ENCODE data around the gene BNIP2. TPM values are rescaled to one million over a fixed set of nuclear protein-coding genes. Genes with fewer than 3 reads are reported as not detected.
"Not testable (repeated sequence)": the region's sequence is repeated elsewhere in the genome, so short reads cannot be mapped to it uniquely, and the experiment has no call there.

BNIP2 gene, protein sequence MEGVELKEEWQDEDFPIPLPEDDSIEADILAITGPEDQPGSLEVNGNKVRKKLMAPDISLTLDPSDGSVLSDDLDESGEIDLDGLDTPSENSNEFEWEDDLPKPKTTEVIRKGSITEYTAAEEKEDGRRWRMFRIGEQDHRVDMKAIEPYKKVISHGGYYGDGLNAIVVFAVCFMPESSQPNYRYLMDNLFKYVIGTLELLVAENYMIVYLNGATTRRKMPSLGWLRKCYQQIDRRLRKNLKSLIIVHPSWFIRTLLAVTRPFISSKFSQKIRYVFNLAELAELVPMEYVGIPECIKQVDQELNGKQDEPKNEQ
- 83.9 and 92.3 TPM in 2 replicates for total RNA-seq (2014; rRNA removed; shearing (Covaris generic))

DNA sequence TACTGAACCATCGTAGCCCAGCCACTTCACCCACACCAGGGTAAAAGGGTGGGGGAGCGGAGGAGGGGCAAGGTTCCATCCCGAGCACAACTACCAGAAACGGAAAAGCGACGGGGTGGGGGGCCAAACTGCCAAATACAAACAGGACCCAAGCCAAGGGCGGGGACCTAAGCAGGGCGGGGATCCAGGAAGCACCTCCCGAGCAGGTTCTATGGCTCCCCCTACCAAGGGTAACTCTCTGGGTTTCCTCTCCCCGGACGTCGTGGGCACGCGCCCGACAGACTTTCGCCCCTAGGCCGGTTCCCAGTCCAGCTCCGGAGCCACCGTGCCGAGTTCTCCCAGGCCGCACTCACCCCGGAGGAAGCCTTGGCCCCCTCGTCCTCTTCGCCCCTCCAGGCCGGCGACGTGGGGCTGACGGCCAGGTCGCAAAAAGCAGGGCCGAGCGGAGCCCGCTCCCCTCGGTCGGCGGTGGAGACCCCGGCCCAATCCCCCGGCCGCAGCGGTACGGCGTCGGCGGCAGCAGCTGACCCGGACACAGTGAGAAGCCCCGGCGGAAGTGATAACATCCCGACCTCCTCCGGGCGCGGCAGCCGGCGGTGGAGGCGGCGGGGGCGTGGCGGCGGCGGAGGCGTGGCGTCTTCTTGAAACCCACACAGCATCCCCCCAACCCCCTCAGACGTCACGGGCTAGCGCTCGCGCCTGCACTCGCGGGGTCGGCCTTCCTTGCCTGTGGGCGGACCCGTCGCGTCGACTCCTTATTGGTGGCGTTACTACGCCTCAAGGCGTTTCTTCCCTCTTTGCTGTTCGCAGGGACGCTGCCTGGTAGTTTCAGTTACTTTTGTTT, at the start of gene BNIP2:
Gene BNIP2, minus strand, starts transcription at position 539 of the 844 bp plus-strand sequence. CDS start 6,863 bp downstream, outside the sequence.
- peak; percentile 99 for DNase-seq (ENCODE audit: low spot score)

DNA sequence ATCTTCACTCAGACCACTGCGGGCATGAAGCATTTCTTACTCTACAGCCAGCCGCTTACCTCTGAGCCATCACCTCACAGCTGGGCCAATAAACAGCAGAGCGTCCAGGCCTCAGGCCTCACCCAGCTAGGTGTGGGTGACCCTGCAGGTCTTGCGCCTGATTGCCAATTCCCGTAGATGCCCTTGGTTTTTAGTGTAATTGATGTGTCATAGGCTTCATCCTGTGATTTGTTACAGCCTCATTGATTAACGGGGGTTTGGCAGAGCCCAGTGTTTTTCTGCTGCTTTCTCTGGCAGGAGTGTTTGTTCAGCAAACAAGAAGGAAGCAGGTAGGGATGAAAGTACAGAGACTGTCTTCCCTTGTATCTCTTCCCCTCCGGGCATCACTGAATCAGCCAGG, 49.6 kb upstream of the BNIP2 start:
- DNase-seq (ENCODE audit: low spot score): no peak

DNA sequence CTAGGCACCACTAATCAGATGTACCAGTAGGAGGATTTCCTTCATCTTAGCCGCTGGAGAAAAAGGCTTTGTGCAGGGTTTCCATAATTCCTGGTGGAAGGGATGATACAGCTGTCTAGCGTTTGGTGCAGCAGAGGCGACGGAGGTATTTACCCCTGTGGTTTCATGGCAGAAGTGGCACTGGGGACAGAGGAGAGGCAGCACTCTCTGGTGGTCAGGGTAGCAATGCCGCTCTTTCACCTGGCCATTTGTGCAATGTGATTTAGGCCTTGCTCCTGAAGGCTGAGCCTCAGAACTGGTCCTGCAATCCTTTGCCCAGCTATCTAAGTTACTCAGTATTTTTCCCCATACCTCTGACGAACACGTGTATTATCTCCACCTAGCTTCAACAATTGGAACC, 47.1 kb upstream of the BNIP2 start:
- no peak for DNase-seq (ENCODE audit: low spot score)

DNA sequence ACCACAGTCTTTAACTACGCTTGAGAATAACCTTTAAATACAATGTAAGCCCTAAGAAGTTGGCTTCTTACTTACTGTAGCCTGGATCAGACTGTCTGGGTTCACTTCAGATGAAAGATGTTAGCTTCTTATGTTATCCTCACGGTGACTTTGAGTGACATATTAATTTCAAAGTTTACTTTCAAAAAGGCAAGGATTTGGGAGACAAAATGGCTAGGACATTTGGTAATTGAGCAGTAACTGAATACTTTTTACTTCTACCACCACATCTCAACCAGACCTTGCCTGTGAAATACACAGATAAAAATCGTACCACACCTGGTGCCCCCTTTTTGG, 36.0 kb upstream of the BNIP2 start:
- no peak for DNase-seq (ENCODE audit: low spot score)

DNA sequence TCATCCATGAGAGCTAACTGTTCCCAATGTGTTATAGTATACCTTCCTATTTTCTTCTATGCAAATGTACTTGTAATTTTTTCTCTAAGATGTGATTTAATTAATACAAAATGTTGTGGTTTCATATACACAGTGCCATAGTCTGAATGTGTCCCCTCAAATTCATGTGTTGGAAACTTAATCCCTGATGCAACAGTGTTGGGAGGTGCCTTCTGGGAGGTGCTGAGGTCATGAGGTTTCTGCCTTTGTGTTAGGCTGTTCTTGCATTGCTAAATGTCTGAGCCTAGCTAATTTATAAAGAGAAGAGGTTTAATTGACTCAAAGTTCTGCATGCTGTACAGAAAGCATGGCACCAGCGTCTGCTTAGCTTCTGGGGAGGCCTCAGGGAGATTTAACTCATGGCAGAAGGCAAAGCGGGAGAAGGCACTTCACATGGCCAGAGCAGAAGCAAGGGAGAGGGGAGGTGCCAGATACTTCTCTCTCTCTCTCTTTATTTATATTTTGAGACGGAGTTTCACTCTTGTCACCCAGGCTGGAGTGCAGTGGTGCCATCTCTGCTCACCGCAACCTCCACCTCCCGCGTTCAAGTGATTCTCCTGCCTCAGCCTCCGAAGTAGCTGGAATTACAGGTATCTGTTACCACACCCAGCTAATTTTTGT, 34.7 kb upstream of the BNIP2 start:
- DNase-seq (ENCODE audit: low spot score): no peak

DNA sequence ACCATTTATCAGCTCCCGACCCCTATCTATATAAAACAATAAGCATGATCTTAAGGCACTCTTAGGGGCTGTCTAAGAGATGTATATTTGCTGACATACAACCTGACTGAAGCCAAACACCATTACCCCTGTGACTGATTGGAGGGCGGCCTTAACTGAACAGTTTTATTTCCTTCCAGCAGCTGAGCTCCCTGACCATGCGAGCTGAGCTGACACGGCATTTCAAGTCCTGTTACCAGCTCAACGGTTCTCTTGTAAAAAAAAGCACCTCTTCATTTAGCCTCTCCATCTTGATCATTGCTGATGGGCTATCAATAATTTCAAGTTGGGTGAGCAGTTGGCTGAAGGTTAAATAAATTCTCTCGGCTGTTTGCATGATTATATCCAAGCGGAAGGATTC, 33.4 kb upstream of the BNIP2 start:
- DNase-seq (ENCODE audit: low spot score): no peak

DNA sequence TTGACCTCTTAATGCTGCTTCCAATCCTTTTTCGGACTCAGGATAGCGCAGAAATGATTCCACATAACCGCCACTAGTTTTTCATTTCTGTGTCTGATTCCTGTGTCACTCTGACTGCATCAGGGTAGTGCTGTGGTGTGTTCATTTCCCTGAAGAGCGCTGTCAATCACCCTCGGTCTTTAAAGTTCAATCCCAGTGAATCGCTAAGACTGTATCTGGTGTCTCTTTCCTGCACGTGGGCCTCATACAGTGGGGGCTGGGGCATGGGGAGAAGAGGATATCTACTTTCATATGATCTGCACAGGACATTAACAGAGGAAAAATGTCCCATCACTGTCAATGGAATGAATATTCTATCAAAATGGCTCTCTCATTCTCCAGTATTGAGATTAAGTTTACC, 32.9 kb upstream of the BNIP2 start:
- DNase-seq (ENCODE audit: low spot score): no peak

DNA sequence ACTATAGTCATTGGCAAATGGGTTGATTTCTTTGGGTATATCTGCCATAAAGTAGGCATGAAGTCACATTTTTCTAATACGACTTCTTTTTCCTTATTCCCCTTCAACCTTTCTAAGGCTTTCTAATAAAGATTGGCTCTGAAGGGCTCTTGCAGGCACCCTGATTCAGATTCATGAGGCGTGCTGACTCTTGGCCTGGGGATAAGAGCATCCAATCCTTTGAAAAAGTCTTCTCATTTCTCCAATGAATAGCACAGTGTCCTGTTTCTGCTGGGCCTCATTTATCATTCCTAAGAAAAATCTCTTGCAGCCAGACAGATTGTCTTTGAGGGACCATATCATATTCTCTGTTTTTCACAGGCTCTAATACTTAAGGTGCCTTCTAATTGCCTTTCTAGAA, 32.3 kb upstream of the BNIP2 start:
- no peak for DNase-seq (ENCODE audit: low spot score)

DNA sequence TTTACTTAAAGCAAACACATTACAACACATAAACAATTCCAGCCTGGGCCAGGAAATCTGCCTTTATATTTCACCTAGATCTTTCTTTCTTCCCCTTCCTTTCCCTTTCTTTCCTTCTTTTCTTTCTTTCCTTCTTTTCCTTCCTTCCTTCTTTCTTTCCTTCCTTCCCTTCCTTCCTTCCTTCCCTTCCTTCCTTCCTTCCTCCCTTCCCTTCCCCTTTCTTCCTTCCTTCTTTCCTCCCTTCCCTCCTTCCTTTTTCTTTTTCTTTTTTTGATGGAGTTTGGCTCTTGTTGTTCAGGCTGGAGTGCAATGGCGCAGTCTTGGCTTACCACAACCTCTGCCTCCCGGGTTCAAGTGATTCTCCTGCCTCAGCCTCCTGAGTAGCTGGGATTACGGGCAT, 24.1 kb upstream of the BNIP2 start:
- no peak for DNase-seq (ENCODE audit: low spot score)

DNA sequence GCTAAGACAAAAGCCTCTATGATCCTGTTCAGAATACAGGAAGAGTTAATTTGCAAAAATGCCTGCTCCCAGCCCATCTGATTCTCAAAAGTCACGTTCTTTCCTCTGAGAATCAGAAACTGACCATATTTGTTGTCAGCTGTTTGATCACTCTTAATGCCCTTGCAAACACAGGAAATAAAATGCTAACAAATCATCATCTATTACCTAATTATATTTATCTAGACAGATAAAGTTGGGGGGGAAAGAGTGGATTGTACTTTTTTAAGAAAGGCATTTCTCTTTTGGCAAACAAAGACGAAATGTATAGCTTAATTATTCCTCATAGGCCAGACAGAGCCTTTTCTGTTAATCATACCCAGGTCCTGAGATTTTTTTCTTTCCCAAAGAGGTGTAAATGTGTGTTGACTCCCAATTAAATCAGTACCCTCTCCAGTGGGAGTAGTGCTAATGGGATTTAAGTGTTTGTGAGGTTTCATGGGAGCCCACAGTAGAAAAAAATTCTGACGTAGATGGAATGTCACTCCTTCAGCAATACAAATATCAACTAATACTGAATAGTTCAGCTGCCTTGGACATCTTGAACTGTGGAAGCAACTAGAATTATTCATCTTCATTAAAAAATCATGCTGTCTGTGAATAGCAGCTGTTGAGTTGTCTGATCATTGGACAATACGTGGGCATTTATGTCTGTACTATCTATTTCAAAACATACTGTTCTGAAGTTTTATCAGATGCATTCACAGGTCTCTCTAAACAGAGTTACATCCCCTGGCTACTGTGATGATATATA, 22.5 kb upstream of the BNIP2 start:
- no peak for DNase-seq (ENCODE audit: low spot score)

DNA sequence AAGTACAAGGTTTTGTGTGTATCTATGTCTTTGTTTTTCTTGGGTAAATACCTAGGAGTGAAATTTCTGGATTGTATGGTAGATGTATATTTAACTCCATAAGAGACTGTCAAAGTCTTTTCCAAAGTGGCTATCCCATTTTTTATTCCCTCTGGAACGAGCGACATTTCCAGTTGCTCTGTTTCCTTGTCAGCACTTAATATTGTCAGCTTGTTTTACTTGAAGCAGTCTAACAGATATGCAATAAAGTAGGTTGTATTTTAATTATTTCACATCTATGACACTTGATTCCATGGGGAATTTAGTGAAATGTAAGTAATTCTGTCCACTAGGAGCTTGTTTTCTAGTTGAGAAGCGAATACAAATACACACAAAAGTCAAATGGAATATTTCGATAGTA, 18.5 kb upstream of the BNIP2 start:
- DNase-seq (ENCODE audit: low spot score): no peak

DNA sequence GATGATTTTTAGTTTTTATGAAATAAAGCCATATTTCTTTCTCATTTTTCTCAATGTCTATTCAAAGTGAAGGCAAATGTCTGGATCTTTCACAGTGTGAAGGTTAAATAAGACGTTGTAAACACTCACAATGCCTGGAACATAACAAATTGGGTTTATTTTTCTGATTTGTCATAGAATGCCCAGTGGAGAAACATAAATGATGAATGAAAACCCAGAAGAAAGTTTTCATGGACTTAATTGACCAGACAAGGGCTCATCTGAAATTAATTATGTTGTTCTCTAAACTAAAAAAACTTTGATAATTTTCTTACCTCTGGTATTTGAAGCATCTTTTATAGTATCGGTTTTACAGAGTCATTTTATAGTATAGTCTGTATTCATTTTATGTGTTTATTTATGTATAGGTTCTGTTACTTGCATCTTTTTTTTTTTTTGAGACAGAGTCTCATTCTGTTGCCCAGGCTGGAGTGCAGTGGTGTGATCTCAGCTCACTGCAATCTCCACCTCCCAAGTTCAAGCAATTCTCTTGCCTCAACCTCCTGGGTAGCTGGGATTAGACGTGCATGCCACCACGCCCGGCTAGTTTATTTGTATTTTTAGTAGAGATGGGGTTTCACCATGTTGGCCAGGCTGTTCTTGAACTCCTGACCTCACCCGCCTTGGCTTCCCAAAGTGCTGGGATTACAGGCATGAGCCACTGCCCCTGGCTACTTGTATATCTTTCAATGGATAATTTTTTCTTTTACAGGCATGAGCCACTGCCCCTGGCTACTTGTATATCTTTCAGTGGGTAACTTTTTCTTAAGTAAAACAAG, 15.1 kb upstream of the BNIP2 start:
- peak; percentile 66 for DNase-seq (ENCODE audit: low spot score)

DNA sequence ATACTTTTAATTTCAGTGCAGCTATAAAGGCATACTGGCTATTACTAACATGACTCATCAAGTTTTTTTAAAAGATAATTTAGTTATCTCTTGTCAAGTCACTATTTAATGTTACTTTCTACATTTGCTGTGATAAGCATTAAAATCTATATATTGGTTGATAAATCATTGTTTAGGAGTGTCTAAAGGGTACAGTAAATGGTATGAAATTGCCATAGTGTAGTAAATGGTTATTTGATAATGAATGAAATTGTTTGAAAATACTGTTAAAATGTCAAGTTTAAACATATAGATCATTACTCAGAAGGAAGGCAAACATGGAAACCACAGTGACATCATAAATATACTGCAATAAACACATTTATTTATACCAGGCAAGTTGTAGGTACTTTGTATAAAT, 13.2 kb upstream of the BNIP2 start:
- DNase-seq (ENCODE audit: low spot score): no peak

DNA sequence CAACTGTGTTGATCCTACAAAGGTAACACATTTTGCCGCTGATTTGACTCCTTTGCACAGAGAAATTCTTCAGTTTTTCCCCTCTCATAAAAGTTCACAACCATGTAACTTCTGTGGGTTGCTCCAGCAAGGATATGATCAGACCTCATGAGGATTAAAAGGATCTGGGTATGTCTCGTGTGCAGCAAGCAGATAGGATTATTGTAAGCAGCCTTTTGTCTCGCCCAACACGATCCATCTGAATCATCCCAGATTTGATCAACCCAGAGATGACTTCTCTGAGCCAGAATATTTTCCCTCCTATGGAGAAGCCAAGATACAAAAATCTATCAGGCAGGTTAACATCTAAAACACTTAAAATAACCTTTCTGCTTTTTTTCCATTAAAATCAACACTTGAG, 12.8 kb upstream of the BNIP2 start:
- no peak for DNase-seq (ENCODE audit: low spot score)

DNA sequence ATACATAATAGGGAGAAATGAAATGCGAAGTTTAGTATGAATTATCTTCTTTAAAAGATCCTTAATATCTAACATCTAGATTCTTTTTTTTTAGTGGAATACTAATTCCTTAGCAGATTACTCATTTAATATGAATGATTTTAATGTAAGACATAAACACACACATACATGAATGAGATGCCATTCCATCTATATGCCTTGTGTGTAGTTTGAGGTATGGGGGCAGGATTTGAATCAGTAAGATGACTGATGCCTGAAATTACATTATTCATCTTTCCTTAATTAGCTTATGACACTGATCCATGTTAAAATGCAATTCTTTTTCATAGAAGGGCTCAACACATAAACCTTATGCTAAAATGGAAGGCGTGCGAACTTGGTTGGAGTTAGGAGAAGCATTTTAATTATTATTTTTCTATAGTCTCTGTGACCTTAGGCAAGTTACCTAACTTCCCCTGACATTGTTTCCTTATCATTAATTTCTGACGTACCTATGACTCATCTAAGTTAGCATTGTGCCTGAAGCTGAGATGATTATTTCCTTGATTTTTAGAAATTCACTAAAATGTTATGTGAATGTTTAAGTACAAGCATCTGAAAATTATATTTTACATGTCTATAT, 10.8 kb upstream of the BNIP2 start:
- no peak for DNase-seq (ENCODE audit: low spot score)

DNA sequence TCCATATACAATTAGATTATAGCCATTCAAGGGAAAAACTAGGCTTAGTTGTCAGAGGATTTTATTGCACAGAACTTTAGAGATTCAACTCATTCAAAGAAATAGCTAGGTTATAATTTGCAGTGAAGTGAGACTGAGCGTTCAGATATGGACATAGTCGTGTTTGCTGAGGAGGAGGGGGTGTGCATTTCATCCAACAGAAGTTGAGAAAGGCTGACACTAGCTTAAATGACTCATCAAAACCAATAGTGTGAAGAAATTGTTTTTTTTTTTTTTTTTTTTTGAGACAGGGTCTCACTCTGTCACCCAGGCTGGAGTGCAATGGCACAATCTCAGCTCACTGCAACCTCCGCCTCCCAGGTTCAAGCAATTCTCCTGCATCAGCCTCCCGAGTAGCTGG, 8.9 kb upstream of the BNIP2 start:
- not testable (repeated sequence) for DNase-seq (ENCODE audit: low spot score)

DNA sequence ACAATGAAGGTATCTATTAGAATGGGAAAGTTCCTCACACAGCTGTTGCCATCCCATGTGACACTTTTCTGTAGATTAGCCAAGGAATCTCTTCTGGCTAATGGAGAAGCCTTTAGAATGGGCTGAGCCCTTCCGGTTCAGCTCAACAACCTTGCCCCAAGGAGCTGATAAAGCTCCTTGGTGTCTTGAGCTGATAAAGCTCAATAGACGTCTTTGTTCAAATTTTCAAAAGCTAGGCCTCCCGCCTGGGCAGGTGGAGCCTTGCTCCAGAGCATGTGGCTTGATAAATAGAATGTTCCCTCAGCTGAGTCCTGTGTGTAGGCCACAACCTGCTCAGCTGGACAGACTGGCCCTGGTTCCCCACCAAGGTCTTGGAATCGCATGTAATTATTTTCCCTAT, 7.2 kb upstream of the BNIP2 start:
- no peak for DNase-seq (ENCODE audit: low spot score)

DNA sequence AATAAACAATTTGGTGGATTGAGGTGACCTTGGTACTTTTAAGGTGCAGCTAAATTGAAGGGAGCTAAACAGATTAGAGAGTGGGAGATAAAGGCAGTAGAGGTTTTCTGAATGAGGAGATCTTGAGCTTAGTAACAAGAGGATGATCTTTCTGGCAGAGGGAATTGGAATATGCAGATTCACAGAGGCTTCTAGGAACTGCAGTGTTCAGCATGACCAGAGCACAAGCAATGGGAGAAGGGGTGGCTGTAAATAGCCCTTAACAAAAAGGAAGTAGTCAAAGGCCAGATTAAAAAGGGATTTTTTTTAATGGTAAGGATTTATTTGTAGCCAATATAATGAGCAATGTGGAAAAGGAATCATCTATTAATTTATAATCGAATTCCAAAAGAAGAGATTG, 5.7 kb upstream of the BNIP2 start:
- DNase-seq (ENCODE audit: low spot score): no peak

DNA sequence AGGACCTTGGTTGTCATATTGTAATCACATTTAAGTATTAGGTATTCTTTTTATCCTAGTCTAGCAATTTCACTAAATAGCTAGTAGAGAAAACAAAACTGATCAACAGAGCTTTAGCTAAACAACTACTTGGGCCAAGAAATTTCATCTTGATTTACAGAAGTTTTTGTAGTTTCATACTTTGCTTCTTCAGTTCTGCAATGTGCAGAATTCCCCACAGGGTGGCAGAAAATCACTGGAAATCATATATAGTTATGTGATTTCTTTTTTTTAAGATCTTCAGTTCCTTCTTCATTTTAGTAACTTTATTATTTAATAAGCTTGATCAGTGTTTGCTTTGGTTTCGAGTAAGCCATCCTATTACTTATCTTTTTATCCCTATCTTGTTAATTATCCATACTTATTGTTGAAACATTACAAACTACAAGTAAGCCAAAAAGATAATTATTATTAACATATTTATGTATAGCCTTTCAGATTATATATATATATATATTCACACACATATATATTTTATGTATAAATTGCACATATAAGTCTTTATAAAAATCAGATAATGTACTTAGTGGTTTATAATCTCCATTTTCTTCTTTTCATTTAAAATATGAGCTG, 2.2 kb upstream of the BNIP2 start:
- DNase-seq (ENCODE audit: low spot score): peak; percentile 20

DNA sequence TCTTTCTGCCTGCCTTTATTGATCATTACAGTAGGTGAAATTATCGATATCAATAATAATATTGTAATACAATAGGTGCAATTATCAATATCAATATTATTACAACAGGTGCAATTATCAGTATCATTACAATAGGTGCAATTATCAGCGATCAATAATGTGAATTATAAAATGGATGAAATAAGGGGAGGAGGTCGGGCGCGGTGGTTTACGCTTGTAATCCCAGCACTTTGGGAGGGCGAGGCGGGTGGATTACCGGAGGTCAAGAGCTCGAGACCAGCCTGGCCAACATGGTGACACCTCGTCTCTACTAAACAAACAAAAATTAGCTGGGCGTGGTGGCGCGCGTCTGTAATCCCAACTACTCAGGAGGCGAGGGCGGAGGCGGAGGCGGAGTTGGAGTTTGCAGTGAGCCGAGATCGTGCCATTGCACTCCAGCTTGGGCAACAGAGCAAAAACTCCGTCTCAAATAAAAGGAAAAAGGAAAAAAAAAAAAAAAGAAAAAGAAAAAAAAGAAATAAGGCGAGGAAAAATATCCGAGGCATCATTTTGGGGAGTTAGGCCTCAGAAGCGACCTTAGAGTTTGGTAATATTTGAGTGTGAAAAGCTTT, 611 bp upstream of the BNIP2 start:
- DNase-seq (ENCODE audit: low spot score): peak; percentile 60

Data from H4 (cell line).